Stimulated activated CD8-positive, alpha-beta memory T cell treated with anti-CD3 and anti-CD28 coated beads, Interleukin-15, amount 100 ng/mL, for 24 hours (primary cell): Measurements from ENCODE around the gene CPED1.

Experiments
- DNase-seq: peaks from one replicate; pipeline ENCODE4 v3.0.0-alpha.2; 2020; ENCODE audit warnings: low read depth

The CPED1 gene

GRCh38 chr7:121259826-121260225 lies 271.3 kb downstream of the CPED1 start:
- no peak for DNase-seq

- DNase-seq, result no peak
Measured at GRCh38 chr7:121261207-121261884, 272.8 kb downstream of the CPED1 start.

GRCh38 chr7:121262221-121262620 lies 273.7 kb downstream of the CPED1 start:
- DNase-seq, result no peak

- no peak for DNase-seq
Measured at GRCh38 chr7:121262969-121263368, 274.5 kb downstream of the CPED1 start.

GRCh38 chr7:121266307-121266894 lies 277.9 kb downstream of the CPED1 start:
- no peak for DNase-seq

- no peak for DNase-seq
Measured at GRCh38 chr7:121267612-121268011, 279.1 kb downstream of the CPED1 start.

DNA sequence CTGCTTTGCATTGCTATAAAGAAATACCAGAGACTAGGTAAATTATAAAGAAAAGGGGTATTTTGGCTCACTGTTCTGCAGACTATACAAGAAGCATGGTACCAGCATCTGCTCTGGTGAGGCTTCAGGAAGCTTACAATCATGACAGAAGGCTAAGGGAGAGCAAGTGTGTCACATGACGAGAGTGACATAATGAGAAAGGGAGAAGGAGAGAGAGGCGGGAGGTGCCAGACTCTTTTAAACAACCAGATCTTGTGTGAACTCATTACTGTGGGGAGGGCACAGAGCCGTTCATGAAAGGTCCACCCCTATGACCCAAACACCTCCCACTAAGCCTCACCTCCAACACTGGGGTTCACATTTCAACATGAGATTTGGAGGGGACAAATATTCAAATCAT lies 281.3 kb downstream of the CPED1 start:
- no peak for DNase-seq

- DNase-seq, result no peak
Measured at GRCh38 chr7:121271098-121271497, 282.6 kb downstream of the CPED1 start.

DNA sequence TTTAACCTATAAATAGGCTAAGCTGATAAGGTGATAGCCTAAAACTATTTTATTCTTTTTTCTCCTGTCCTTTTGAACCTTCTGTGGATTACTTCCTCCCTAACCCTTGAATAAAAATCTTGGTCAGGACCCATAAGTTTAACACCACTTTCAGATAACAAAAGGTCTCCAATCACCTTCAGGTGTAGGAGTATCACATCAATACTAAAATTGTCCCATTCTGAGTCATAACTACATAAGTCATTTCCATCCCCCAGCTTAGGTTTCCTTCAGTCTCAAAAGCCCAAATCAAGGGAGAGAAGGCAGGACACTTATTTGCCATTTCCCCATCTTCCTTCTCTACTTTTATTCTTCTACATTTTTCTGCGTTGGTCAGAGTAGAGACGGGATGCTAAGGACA lies 283.4 kb downstream of the CPED1 start:
- DNase-seq, result no peak

- DNase-seq, result no peak
Measured at GRCh38 chr7:121272676-121273075, 284.2 kb downstream of the CPED1 start.

GRCh38 chr7:121273467-121274167 lies 285.1 kb downstream of the CPED1 start:
- DNase-seq, result no peak

DNA sequence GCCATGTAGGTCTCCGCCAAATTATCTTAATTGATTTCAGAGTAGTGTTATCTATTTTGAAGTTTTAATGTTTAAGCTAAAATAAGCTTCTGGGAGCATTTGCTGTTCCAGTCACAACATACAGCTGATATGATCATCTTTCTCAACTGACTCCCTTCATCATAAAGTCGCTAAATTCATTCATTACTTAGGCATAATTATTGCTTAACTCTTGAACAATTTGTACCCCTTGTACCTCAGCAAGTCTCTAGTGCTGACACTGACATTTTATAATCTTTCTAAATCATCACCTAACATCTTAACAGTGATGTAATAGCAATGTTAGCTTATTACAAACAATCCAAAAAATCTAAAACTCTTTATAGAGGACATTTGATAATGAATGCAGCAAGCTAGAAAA lies 286.0 kb downstream of the CPED1 start:
- no peak for DNase-seq

DNA sequence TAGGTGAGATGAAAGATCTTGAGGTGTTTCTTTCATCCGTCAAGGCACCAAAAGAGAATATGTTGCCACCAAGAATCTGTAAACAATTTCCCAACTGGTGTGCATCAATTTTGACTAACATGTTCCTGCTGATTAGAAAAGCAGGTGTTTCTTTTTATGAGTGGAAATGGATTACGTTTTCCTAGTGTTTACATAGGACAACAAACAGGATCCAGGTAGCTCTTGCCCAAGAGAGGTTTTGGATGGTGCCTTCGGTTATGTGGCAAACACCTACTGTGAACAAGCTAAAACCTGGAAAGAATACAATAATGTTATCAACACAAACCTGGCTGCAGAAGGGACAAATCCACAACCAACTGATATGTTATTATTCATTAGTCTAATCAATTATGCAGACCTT lies 286.7 kb downstream of the CPED1 start:
- no peak for DNase-seq

- DNase-seq, result no peak
Measured at GRCh38 chr7:121276313-121276712, 287.8 kb downstream of the CPED1 start.

DNA sequence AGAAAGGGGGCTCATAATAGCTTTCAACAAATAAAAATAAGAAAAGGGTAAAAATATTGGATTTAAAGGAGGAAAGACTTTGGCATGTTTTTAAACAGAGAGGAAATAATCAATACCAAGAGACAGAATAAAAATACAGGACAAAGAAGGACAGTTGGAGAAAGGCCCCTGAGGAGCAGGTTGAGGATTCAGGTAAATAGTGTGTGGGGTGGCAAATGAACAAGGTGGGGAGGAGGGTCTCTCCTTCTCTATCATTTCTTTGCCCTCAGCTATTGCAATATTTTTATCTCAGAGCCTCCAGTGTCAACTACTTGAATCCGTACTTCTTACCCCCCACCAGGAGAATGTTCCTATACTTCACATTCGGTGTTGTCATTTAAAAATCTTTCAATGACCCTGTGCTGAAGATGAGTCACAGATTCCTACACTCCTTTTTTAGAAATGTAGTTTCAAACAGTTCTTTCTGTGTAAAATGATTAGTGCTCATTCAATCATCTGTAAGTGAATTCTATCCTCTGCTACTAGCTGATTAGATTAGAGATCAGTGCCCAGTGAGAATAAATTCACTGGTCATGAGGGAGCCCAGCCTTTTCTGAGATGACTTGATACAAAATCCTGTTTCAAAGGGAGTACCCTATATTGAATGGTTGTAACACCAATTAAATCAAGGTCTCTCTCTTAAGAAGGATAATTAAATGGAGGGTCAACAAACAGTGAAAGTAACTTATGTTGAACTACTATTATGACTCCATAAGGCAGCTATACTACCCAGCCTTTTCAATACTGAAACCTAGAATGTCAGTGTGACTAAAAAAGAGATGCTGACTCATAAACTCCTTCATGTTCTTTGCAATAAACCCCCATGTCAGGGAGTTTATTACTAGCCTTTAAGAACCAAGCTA lies 289.9 kb downstream of the CPED1 start:
- DNase-seq, result no peak

- no peak for DNase-seq
Measured at GRCh38 chr7:121279060-121279620, 290.6 kb downstream of the CPED1 start.

DNA sequence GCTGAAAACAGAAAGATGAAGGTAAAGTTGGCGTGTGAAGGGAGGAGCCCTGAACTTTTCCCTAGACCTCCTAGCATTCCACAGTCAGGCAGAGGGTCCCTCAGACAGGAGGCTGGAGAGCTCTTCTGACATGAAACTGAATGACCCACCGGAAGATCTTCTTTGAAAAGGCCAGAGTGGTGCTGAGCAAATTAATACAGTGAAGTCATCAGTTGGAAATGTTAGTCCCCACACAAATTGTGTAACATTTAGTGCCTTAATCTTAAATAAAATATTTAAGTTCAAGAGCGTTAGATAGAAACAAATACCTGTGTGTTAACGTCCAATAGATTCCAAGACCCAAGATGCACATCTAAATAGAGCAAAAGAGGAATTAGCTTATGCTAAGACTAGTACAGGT lies 291.3 kb downstream of the CPED1 start:
- no peak for DNase-seq

DNA sequence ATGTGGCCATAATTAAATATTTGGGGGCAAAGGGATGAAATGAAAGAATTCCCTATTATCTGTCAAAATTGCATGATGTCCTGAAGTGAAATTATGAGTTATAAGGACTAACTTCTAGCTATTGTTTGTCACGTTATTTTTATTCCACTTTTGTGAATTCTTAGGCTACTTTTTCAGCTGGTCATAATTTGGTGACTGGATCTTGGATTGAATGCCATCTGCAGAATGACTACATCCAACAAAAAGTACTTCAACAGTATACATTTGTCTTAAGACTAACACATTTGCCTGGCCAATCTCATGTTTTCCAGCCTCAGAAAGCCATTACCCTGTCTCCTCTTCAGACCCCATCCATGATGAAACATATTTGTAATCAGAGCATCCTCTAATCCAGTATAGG lies 292.1 kb downstream of the CPED1 start:
- DNase-seq, result no peak

DNA sequence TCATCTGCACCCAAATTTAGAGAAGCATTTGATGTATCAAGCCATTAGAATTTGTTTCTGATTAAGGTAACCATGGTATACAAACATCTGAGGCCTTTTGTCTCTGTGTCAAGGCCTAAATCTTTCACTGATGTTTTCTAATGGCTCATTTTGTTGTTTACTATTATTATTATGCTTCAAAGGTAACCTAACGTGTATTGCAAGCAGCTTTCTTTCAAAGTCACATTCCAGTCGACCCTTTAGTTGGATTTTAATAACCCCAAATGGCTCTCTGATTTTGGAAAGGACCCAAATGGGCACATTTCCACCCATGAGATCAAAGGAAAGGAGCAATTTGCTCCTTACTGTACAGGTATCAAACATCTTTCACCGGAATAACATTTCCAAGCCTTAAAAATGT lies 293.6 kb downstream of the CPED1 start:
- DNase-seq, result no peak

DNA sequence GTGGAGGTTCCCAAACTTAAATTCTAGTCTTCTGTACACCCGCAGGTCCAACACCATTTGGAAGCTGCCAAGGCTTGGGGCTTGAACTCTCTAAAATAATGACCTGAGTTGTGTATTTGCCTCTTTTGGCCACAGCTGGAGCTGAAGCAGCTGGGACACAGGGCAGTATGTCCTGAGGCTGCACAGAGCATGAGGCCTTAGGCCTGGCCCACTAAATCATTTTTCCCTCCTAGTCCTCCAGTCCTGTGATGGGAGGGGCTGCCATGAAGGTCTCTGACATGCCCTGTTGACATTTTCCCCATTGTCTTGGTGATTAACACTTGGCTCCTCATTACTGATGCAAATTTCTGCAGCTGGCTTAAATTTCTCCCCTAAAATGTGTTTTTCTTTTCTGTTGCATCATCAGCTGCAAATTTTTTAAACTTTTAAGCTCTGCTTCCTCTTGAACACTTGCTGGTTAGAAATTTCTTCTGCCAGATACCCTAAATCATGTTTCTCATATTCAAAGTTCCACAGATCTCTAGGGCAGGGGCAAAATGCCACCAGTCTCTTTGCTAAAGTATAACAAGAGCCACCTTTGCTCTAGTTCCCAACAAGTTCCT lies 296.7 kb downstream of the CPED1 start:
- no peak for DNase-seq

DNA sequence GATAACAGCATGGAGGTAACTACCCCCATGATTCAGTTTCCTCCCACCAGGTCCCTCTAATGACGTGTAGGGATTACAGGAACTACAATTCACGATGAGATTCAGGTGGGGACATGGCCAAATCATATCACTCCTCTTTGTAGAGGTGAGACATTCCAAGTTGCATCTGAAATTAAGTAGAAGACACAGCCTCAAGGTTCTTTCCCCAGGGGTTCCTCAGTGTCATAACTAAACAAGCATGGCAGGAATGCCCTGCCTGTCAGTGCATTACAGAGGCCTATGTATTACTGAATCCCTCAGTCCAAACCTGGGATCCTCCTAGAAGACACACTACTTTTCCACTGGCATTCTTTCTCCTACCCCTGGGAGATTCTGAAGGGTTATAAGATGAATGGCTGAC lies 297.7 kb downstream of the CPED1 start:
- DNase-seq, result no peak
